Sigmoid colon (tissue), 4 donors: ENCODE results near the gene RRP7A.
"Not testable (repeated sequence)": the region's sequence is repeated elsewhere in the genome, so short reads cannot be mapped to it uniquely, and the experiment has no call there.

Experiments used
- CTCF ChIP-seq, 4 experiments: fragments of 450-650 bp in 3 of 4; fragments of 200-600 bp in 1 of 4; IDR thresholded peaks; one replicate each; pipeline ENCODE4 v1.5.1; 2016 to 2019; ENCODE audit warnings: antibody characterized with exemption in 4 of 4, mild to moderate bottlenecking in 3 of 4, moderate library complexity in 2 of 4
- EP300 ChIP-seq, 4 donors: sonication (generic); formaldehyde crosslinking; IDR thresholded peaks; one replicate each; pipeline ENCODE4 v1.6.1; 2017; ENCODE audit warnings: antibody characterized with exemption in 4 of 4
- POLR2A ChIP-seq, 2 donors: fragments of 450-650 bp; IDR thresholded peaks; one replicate each; pipeline ENCODE4 v1.6.1; 2016; ENCODE audit warnings: antibody characterized with exemption in 2 of 2, mild to moderate bottlenecking in 2 of 2, moderate library complexity in 2 of 2

GRCh38 chr22:42537199-42537831 lies 17.7 kb upstream of the RRP7A start:
- TF ChIP-seq POLR2A, CTCF, EP300 (IDR thresholded peaks at IDR 0.05): not testable (repeated sequence)
